M059J (cell line): ENCODE data around the gene GNG7. TPM values are rescaled to one million over a fixed set of nuclear protein-coding genes. Genes with fewer than 3 reads are reported as not detected.
"Not testable (repeated sequence)": the region's sequence is repeated elsewhere in the genome, so short reads cannot be mapped to it uniquely, and the experiment has no call there.

Source experiments
- DNase-seq: peaks from one replicate; pipeline ENCODE4 v3.0.0-alpha.2; 2012; ENCODE audit warnings: low read depth
- total RNA-seq: library from RNA; depleted of rRNA; stranded (reverse); fragments of >200 nt; shearing (Covaris generic); gene quantifications from 2 replicates; pipeline ENCODE4 v1.2.3, GENCODE V29; 2014; rRNA removed

Gene GNG7
- total RNA-seq, 1 experiment from 2014 or later, result not detected

- DNase-seq, result no peak
Observed at GRCh38 chr19:2464389-2464788, 238.1 kb downstream of the GNG7 start.

GRCh38 chr19:2463694-2464093, 238.8 kb downstream of the GNG7 start:
- DNase-seq, result not testable (repeated sequence)

- DNase-seq, result peak; percentile 96
Observed at GRCh38 chr19:2462635-2463421, 239.7 kb downstream of the GNG7 start.

GRCh38 chr19:2461751-2462634, 240.5 kb downstream of the GNG7 start:
- peak; percentile 89 for DNase-seq

Other genes with a start within 250 kb of the GNG7 start
- gene LMNB2, start 245.7 kb downstream of the GNG7 start, total RNA-seq, result 57.9 and 114 TPM in 2 replicates
- gene GADD45B, start 226.6 kb downstream of the GNG7 start, total RNA-seq, result 38.8 and 54.0 TPM in 2 replicates
- 1.2 and 1.6 TPM in 2 replicates for gene DIRAS1, start 18.7 kb upstream of the GNG7 start, total RNA-seq
- gene SLC39A3, start 37.3 kb upstream of the GNG7 start, total RNA-seq, result 73.7 and 80.4 TPM in 2 replicates
- gene SGTA, start 80.6 kb upstream of the GNG7 start, total RNA-seq, result 60.4 and 87.9 TPM in 2 replicates
- gene THOP1, start 82.8 kb upstream of the GNG7 start, total RNA-seq, result 61.7 and 134 TPM in 2 replicates
- 4.6 and 4.9 TPM in 2 replicates for gene ZNF554, start 117.2 kb upstream of the GNG7 start, total RNA-seq
- 8.3 and 8.7 TPM in 2 replicates for gene ZNF555, start 138.8 kb upstream of the GNG7 start, total RNA-seq
- 0.52 TPM in 1 of 2 replicates, not detected in the other for gene ZNF556, start 164.6 kb upstream of the GNG7 start, total RNA-seq
- gene ZNF57, start 198.2 kb upstream of the GNG7 start, total RNA-seq, result 5.0 and 8.4 TPM in 2 replicates
- gene ZNF77, start 242.3 kb upstream of the GNG7 start, total RNA-seq, result 4.9 and 7.6 TPM in 2 replicates